ENCODE data around the gene OTUB2. TPM values are rescaled to one million over a fixed set of nuclear protein-coding genes. Genes with fewer than 3 reads are reported as not detected.

The OTUB2 gene
- total RNA-seq, 1 experiment from 2014 or later, result 0.55 TPM

DNA sequence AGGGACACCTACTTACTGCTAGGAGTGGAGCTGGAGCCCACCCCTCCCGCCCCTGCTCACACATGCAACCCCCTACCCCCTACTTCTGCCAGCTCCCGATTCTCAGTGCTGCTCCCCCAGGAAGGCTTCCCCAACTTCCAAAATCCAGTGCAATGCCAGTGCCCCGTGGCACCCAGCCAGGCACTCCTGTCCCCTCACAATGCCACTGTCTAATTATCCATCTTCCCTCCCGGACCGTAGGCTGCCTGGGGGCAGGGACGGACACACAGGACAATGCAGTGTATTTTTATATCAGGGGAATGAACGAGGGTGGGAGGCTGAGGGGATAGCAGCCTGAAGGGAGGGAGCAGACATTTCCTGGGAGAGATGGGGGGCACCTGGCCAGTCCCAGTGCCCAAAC lies 12.4 kb downstream of the OTUB2 start:
- H3K4me2 ChIP-seq, result no peak overlapping the region
- H3K4me1 ChIP-seq (replicated peaks; ENCODE audit: insufficient read depth), result no peaks in the 10 kb centered on the region
- no peaks in the 10 kb centered on the region for H3F3A ChIP-seq (ENCODE audit: insufficient read depth, low read depth)
- BruUV-seq (replicated peaks), result no TSS peak
- intact Hi-C loops (cut with micrococcal nuclease; ENCODE audit: unreplicated experiment), result no loop called here
- ChIA-PET CTCF (no interaction called here), POLR2A (ENCODE audit: unreplicated experiment) (no interaction called here)
- no peak overlapping the region for H3K4me3 ChIP-seq
- H3K27ac ChIP-seq, result no peak overlapping the region
- H4K20me1 ChIP-seq (ENCODE audit: insufficient read depth), result no peaks in the 10 kb centered on the region
- no peak overlapping the region for H2AFZ ChIP-seq
- TF ChIP-seq, protein P1, sequence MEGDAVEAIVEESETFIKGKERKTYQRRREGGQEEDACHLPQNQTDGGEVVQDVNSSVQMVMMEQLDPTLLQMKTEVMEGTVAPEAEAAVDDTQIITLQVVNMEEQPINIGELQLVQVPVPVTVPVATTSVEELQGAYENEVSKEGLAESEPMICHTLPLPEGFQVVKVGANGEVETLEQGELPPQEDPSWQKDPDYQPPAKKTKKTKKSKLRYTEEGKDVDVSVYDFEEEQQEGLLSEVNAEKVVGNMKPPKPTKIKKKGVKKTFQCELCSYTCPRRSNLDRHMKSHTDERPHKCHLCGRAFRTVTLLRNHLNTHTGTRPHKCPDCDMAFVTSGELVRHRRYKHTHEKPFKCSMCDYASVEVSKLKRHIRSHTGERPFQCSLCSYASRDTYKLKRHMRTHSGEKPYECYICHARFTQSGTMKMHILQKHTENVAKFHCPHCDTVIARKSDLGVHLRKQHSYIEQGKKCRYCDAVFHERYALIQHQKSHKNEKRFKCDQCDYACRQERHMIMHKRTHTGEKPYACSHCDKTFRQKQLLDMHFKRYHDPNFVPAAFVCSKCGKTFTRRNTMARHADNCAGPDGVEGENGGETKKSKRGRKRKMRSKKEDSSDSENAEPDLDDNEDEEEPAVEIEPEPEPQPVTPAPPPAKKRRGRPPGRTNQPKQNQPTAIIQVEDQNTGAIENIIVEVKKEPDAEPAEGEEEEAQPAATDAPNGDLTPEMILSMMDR (conservative IDR thresholded peaks at IDR 0.05), result no peak
- DNase-seq, result no peak
- no peaks in the 10 kb centered on the region for H3K27me3 ChIP-seq (ENCODE audit: insufficient read depth, low read depth)
- no peaks in the 10 kb centered on the region for H3K79me2 ChIP-seq (ENCODE audit: low read depth)
- H3K9me3 ChIP-seq (ENCODE audit: insufficient read depth, low read depth), result no peaks in the 10 kb centered on the region
- no peaks in the 10 kb centered on the region for H3K9me2 ChIP-seq (ENCODE audit: insufficient read depth)
- H3K36me3 ChIP-seq (ENCODE audit: low read depth), result no peaks in the 10 kb centered on the region

DNA sequence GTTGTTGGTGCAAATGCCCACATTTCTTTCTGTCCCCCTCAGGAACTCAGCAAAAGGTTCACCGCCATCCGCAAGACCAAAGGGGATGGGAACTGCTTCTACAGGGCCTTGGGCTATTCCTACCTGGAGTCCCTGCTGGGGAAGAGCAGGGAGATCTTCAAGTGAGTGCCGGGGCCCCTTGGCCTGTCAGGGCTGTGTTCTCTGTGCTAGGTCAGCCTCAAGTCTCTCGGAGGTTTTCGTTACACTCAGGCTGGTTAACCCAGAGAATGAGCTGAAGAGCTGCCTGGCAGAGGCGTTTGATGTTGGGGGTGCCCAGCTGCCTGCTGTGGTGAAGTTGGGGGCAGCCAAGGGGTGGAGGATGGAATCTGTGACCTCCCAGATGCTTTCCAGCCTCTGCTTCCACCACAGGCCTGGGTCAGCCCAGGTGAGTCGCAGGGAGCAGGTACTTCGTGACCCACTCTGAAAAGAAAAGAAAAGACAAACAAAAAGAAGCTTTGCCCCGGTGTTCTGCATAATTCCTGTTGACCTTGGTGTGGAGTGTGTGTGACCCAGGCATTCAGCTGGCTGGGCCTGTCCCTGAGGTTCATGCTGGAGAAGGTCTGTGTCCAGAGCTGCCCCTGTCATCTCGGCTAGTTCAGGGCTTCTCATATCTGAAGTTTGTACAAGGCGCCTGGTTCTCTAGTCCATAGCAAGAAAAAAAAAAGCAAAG lies 12.9 kb downstream of the OTUB2 start:
- no TSS peak for BruUV-seq (replicated peaks)
- Histone ChIP-seq H2AFZ (no peak overlapping the region), H3K9me2 (ENCODE audit: insufficient read depth) (no peaks in the 10 kb centered on the region), H3F3A (ENCODE audit: insufficient read depth, low read depth) (no peaks in the 10 kb centered on the region), H3K4me3 (no peak overlapping the region), H4K20me1 (ENCODE audit: insufficient read depth) (no peaks in the 10 kb centered on the region), H3K79me2 (ENCODE audit: low read depth) (no peaks in the 10 kb centered on the region), H3K27ac (no peak overlapping the region), H3K27me3 (ENCODE audit: insufficient read depth, low read depth) (no peaks in the 10 kb centered on the region), H3K9me3 (ENCODE audit: insufficient read depth, low read depth) (no peaks in the 10 kb centered on the region), H3K4me2 (no peak overlapping the region), H3K4me1 (replicated peaks; ENCODE audit: insufficient read depth) (no peaks in the 10 kb centered on the region), H3K36me3 (ENCODE audit: low read depth) (no peaks in the 10 kb centered on the region)
- intact Hi-C loops (cut with micrococcal nuclease; ENCODE audit: unreplicated experiment), result no loop called here
- ChIA-PET CTCF (interaction anchor here (0.6 kb wide), 1 partner anchor 61 kb away, joined by 3 read pairs; no protein-coding TSS in a partner anchor), POLR2A (ENCODE audit: unreplicated experiment) (no interaction called here)
- TF ChIP-seq, protein P1 (conservative IDR thresholded peaks at IDR 0.05), result no peak
- TF ChIP-seq EZH2 (IDR thresholded peaks at IDR 0.05; ENCODE audit: low read depth), result no peak
- DNase-seq, result no peak

DNA sequence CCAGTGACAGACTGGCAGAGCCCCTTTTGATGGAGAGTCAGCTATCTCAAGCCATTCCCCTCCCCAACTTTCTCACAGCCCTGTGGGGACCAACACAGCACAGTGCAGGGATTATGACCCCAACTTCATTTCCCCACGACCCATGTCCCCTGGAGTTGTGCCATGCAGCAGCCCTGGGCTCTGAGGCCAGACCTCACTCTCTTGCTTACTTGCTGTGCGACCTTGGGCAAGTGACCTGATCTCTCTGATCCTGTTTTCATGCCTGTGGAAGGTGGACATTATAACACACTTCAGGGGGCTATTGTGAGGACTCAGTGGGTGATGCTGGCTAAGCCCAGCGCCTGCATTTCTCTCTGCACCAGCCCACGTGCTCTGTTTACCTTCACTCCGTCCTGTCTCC lies 14.1 kb downstream of the OTUB2 start:
- Histone ChIP-seq H3K36me3 (ENCODE audit: low read depth) (no peaks in the 10 kb centered on the region), H3K9me2 (ENCODE audit: insufficient read depth) (no peaks in the 10 kb centered on the region), H3K4me1 (replicated peaks; ENCODE audit: insufficient read depth) (no peaks in the 10 kb centered on the region), H2AFZ (no peak overlapping the region), H3F3A (ENCODE audit: insufficient read depth, low read depth) (no peaks in the 10 kb centered on the region), H3K79me2 (ENCODE audit: low read depth) (no peaks in the 10 kb centered on the region), H3K4me3 (no peak overlapping the region), H3K27me3 (ENCODE audit: insufficient read depth, low read depth) (no peaks in the 10 kb centered on the region), H3K27ac (no peak overlapping the region), H3K9me3 (ENCODE audit: insufficient read depth, low read depth) (no peaks in the 10 kb centered on the region), H4K20me1 (ENCODE audit: insufficient read depth) (no peaks in the 10 kb centered on the region), H3K4me2 (no peak overlapping the region)
- ChIA-PET POLR2A (ENCODE audit: unreplicated experiment) (no interaction called here), CTCF (no interaction called here)
- no TSS peak for BruUV-seq (replicated peaks)
- TF ChIP-seq, protein P1 (conservative IDR thresholded peaks at IDR 0.05), result no peak
- TF ChIP-seq EZH2 (IDR thresholded peaks at IDR 0.05; ENCODE audit: low read depth), result no peak
- DNase-seq, result no peak
- intact Hi-C loops (cut with micrococcal nuclease; ENCODE audit: unreplicated experiment), result no loop called here
